Type B pancreatic cell (in vitro differentiated cells): ENCODE measurements around the gene WASHC2C. TPM values are rescaled to one million over a fixed set of nuclear protein-coding genes. Genes with fewer than 3 reads are reported as not detected.
A peak's percentile ranks its signal among the peaks of the same experiment; 100 is the strongest.
"Not testable (repeated sequence)": the region's sequence is repeated elsewhere in the genome, so short reads cannot be mapped to it uniquely, and the experiment has no call there.

Experiments used
- DNase-seq: peaks from one replicate; pipeline ENCODE4 v3.0.0; 2021; ENCODE audit warnings: mixed read lengths; ENCODE audit not compliant: unreplicated experiment; ENCODE audit errors: extremely low spot score
- H3K27ac Mint-ChIP-seq: 2 replicates; pipeline ENCODE4 v1.8.0; 2021; ENCODE audit warnings: mild to moderate bottlenecking, mixed read lengths
- H3K27me3 Mint-ChIP-seq: 2 replicates; pipeline ENCODE4 v1.8.0; 2021; ENCODE audit warnings: mixed read lengths
- H3K36me3 Mint-ChIP-seq: 2 replicates; pipeline ENCODE4 v1.8.0; 2021; ENCODE audit warnings: mixed read lengths
- H3K4me1 Mint-ChIP-seq: one replicate; pipeline ENCODE4 v1.8.0; 2021; ENCODE audit warnings: mixed read lengths; ENCODE audit not compliant: unreplicated experiment
- H3K4me3 Mint-ChIP-seq: 2 replicates; pipeline ENCODE4 v1.8.0; 2021; ENCODE audit warnings: mild to moderate bottlenecking, mixed read lengths
- H3K9me3 Mint-ChIP-seq: 2 replicates; pipeline ENCODE4 v1.8.0; 2021; ENCODE audit warnings: mixed read lengths
- total RNA-seq: library from RNA; stranded (reverse); gene quantifications from 2 replicates; pipeline ENCODE4 v1.2.1, GENCODE V29; 2021; ENCODE audit warnings: low replicate concordance
- TF ChIP-seq, protein P1 (sequence below): fragments of 200-600 bp; sonication (generic); conservative IDR thresholded peaks from 2 replicates; pipeline ENCODE4 v1.5.0; 2021; ENCODE audit warnings: antibody characterized with exemption, mild to moderate bottlenecking

Gene WASHC2C
- total RNA-seq, 1 donor from 2014 or later = 45.5 TPM

DNA sequence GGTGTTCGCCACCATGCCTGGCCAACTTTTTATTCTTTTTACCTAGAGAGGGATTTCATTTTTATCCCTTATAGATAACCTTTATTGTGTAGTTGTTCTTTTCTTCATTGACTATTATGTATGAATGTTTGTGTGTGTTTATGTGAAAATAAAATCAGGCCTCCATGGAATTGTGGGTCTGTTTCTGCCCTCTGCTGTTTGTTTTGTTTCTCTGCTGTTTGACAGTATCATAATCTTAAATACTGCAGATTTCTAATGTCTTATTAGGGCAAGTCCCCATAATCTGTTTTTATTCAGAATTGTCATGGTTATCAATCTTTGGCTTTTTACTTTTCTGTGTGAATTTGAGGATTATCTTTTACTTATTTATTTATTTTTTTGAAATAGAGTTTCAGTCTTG lies 7.8 kb downstream of the WASHC2C start:
- H3K36me3 Mint-ChIP-seq, H3K27ac Mint-ChIP-seq, H3K27me3 Mint-ChIP-seq, H3K9me3 Mint-ChIP-seq, DNase-seq, H3K4me1 Mint-ChIP-seq, H3K4me3 Mint-ChIP-seq: not testable (repeated sequence)
- TF ChIP-seq, protein P1, sequence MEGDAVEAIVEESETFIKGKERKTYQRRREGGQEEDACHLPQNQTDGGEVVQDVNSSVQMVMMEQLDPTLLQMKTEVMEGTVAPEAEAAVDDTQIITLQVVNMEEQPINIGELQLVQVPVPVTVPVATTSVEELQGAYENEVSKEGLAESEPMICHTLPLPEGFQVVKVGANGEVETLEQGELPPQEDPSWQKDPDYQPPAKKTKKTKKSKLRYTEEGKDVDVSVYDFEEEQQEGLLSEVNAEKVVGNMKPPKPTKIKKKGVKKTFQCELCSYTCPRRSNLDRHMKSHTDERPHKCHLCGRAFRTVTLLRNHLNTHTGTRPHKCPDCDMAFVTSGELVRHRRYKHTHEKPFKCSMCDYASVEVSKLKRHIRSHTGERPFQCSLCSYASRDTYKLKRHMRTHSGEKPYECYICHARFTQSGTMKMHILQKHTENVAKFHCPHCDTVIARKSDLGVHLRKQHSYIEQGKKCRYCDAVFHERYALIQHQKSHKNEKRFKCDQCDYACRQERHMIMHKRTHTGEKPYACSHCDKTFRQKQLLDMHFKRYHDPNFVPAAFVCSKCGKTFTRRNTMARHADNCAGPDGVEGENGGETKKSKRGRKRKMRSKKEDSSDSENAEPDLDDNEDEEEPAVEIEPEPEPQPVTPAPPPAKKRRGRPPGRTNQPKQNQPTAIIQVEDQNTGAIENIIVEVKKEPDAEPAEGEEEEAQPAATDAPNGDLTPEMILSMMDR = peak; percentile 48

DNA sequence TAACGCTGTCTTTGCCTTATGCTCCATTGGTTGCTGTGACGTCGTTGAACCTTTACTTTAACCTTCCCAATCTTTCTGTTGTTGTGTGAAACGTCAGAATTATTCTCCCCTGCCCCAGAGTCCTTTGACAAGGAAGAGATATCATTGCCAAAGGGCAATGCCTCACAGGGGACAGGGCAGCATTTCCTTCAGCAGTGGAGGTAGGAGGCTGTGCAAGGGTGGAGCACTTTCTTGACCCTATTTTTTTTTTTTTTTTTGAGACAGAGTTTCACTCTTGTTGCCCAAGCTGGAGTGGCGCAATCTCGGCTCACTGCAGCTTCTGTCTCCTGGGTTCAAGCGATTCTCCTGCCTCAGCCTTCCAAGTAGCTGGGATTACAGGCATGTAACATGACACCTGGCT lies 14.5 kb downstream of the WASHC2C start:
- H3K4me1 Mint-ChIP-seq, H3K27me3 Mint-ChIP-seq, H3K27ac Mint-ChIP-seq, DNase-seq, H3K36me3 Mint-ChIP-seq, H3K9me3 Mint-ChIP-seq, H3K4me3 Mint-ChIP-seq: not testable (repeated sequence)

DNA sequence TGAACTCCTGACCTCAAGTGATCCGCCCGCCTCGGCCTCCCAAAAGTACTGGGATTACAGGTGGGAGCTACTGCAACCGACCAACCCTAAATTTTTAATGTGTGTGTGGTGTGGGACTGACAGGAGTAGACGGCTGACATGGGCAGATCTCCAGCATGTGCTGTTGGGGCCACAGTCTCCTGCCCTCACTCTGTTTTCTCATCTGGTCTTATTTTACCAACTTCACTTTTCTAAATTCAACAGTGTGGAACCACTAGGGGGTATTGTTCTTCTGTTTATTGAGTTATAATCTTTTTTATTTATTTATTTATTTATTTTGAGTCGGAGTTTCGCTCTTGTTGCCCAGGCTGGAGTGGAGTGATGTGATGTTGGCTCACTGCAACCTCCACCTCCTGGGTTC lies 14.9 kb downstream of the WASHC2C start:
- not testable (repeated sequence) for H3K4me3 Mint-ChIP-seq, H3K27me3 Mint-ChIP-seq

DNA sequence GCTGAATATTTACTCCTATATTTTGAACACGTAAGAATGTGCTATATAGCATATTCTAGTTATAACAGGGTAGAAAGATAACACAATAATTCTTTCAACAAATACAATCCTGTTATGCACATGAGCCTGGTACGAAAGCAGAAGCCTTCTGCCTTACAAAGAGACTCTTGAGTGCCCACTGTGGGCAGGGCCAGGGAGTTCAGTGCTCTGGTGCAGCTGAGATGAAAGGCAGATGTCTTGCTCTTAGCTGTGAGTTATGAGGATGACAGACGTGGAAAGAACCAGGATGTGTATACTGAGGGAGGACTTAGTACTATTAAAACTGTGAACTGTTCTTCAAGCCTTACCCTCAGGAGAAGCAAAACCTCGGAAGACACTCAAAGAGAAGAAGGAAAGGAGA lies 24.1 kb downstream of the WASHC2C start:
- H3K36me3 Mint-ChIP-seq, H3K27me3 Mint-ChIP-seq, DNase-seq, H3K4me3 Mint-ChIP-seq, H3K4me1 Mint-ChIP-seq, H3K27ac Mint-ChIP-seq, H3K9me3 Mint-ChIP-seq: not testable (repeated sequence)

More for the DNA sequence above, 14.9 kb downstream of the WASHC2C start:
- not testable (repeated sequence) for DNase-seq, H3K36me3 Mint-ChIP-seq, H3K27ac Mint-ChIP-seq, H3K9me3 Mint-ChIP-seq, H3K4me1 Mint-ChIP-seq

DNA sequence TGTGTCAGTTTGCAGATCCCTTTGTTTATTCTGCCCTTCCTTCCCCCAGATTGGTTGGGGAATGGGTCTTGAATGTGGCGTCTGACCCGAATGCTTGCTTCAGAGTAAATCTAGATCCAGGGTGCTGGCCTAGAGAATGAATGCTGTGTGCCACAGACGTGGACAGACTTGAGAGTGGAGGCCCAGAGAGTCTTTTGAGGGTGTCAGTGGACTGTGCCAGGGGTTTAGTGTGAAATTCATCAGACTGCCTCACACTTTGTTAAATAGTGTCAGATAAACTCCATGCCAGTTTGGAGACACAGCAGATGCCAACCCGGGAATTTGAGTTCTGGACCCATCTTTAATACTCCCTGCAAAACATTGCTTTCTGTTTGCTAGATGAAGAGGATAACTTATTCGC lies 25.1 kb downstream of the WASHC2C start:
- not testable (repeated sequence) for H3K27me3 Mint-ChIP-seq, H3K4me3 Mint-ChIP-seq, DNase-seq, H3K36me3 Mint-ChIP-seq, H3K9me3 Mint-ChIP-seq, H3K27ac Mint-ChIP-seq, H3K4me1 Mint-ChIP-seq

DNA sequence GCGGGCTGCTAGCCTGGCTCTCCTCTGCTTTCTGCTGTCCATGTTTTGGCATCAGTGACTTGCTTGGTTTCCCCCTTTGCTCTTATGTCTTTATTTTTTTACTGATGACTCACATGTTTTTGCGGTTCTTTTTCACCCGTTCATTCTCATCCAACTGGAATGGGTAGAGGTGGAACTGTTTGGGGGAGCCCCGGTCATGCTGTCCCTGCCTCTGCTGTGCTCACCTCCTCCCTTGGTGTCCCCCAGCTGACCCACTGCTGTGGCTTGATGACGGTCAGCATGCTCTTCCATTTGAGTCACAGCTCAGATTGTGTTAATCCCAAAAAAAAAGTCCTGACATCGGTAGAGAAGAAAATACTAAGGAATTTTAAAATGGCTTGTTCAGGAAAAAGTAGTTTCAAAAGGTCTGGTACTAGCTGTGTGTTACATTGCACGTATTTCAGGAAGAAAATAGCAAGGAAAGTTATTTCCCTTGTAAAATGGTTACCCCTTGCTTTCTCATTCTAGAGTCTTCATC lies 27.0 kb downstream of the WASHC2C start:
- not testable (repeated sequence) for H3K27ac Mint-ChIP-seq, DNase-seq, H3K27me3 Mint-ChIP-seq, H3K9me3 Mint-ChIP-seq, H3K36me3 Mint-ChIP-seq, H3K4me1 Mint-ChIP-seq, H3K4me3 Mint-ChIP-seq

DNA sequence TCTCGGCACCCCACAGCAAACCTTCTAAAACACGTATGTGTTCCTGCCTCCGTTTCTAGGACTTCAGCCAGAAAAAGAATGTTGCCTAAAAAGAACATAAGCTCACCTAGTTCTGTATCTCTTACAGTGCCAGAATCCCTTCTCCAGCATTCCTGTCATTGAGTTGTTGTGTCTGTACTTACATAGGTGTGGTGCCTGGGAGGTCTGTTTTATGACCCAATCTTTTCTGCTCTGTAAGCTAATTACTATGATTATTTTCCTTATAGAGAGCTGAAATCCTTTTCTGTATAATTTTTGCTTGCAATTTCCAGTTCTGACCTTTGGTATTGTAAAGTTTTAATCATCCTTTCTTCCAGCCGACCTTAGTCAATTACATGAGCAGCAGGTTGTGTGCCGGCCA lies 28.0 kb downstream of the WASHC2C start:
- not testable (repeated sequence) for H3K9me3 Mint-ChIP-seq, H3K27me3 Mint-ChIP-seq, H3K4me3 Mint-ChIP-seq, DNase-seq, H3K27ac Mint-ChIP-seq, H3K4me1 Mint-ChIP-seq, H3K36me3 Mint-ChIP-seq

DNA sequence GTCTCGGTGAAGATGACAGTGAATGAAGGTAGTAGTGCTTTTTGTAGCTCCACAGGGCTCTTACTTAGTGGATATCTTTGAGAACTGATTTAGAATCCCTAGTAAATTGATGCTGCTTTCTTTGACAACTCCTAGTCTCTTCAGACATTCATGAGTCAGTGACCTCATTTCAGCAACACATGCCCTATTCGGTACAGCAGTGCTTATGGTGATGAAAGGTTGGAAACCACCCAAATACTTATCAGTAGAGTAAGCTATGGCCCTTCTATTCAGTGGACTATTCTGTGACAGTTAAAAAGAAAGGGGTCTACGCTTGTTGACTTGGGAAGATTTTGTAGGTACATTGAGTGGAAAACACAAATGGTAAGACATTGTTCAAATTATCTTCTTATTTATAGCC lies 29.0 kb downstream of the WASHC2C start:
- H3K4me3 Mint-ChIP-seq, H3K4me1 Mint-ChIP-seq, DNase-seq, H3K27ac Mint-ChIP-seq, H3K9me3 Mint-ChIP-seq, H3K36me3 Mint-ChIP-seq, H3K27me3 Mint-ChIP-seq: not testable (repeated sequence)

DNA sequence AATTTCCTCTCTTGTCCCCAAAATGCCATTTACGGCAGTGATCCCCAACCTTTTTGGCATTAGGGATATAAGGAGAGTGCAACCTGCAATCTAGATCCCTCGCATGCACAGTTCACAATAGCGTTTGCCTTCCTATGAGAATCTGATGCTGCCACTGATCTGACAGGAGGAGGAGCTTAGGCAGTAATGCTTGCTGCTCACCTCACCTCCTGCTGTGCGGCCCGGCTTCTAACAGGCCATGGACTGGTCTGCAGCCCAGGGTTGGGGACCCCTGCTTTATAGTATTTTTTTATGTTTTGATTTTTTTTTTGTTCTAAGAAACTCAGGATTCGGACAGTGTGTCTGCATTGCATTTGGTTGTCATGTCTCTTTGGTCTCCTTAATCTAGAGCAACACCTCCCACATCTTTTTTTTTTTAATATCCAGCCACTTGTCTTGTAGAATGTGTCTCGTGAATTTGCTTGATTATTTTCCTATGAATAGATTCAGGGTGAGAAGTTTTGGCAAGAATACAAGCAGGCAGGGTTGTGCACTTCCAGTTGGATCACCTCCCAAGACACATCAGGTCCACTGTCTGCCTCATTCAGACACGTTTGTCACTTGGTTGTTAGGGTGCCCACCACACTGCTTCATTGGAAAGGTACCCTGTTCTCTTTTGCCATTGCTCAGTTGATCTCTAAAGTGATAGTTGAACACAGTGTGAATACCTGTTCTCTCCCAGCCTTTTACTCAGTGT lies 30.8 kb downstream of the WASHC2C start:
- H3K27me3 Mint-ChIP-seq, H3K4me3 Mint-ChIP-seq, H3K36me3 Mint-ChIP-seq, H3K9me3 Mint-ChIP-seq, DNase-seq, H3K27ac Mint-ChIP-seq, H3K4me1 Mint-ChIP-seq: not testable (repeated sequence)

DNA sequence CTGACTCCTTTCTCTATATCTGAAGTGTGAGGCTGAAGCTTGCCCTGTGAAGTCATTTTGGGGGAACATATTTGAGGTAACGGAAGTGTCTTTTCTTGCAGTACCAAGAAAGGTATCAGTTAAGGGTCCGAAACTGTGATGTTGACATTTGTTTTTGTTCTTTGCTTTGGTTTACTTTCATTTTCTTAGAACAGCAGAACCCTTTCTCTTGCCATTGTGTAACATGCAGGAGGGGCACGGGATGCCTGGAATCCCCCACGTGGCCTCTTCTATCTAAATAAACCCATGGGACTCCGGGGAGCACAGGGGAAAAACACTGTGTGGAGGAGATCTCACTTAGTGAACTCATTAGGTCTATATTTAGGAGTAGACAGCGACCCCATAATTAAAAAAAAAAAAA lies 34.6 kb downstream of the WASHC2C start:
- H3K27me3 Mint-ChIP-seq, H3K4me1 Mint-ChIP-seq, H3K36me3 Mint-ChIP-seq, DNase-seq, H3K27ac Mint-ChIP-seq, H3K4me3 Mint-ChIP-seq, H3K9me3 Mint-ChIP-seq: not testable (repeated sequence)

DNA sequence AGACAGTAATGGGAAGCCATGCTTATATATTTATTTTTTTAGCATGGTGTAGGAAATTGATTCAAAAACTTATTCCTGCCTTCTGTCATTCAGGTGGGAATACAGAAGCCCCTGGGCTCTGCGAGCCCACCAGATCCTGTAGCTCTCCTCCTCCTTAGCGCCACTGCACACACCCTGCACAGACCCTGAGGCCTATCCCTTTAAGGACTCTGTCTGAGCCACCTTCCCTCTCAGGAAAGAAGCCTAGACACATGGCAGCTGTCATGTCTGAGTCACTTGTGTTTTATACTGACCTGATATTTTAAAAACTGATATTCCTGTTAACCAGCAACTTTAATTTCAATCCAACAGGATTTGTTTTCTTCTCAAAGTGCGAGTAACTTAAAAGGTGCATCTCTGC lies 36.0 kb downstream of the WASHC2C start:
- not testable (repeated sequence) for DNase-seq, H3K36me3 Mint-ChIP-seq, H3K27ac Mint-ChIP-seq, H3K4me1 Mint-ChIP-seq, H3K4me3 Mint-ChIP-seq, H3K9me3 Mint-ChIP-seq, H3K27me3 Mint-ChIP-seq

DNA sequence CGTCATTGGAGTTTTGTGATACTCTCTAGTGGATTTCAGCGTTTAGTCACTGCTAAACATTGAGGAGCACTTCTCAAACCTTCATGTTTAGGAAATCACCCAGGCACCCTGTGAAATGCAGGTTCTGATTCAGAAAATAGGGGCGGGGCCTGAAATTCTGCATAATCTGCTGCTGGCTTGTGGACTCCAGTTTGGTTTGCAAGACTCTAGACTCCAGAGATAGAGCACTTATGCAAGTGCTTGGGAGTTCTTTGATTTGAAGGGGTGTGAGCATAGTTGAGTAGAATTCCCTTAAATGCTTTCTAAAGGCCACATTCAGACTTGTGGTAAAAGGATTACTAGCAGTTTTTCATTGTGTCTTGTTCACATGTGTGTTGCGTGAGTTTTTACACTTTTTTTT lies 41.3 kb downstream of the WASHC2C start:
- not testable (repeated sequence) for H3K4me1 Mint-ChIP-seq

DNA sequence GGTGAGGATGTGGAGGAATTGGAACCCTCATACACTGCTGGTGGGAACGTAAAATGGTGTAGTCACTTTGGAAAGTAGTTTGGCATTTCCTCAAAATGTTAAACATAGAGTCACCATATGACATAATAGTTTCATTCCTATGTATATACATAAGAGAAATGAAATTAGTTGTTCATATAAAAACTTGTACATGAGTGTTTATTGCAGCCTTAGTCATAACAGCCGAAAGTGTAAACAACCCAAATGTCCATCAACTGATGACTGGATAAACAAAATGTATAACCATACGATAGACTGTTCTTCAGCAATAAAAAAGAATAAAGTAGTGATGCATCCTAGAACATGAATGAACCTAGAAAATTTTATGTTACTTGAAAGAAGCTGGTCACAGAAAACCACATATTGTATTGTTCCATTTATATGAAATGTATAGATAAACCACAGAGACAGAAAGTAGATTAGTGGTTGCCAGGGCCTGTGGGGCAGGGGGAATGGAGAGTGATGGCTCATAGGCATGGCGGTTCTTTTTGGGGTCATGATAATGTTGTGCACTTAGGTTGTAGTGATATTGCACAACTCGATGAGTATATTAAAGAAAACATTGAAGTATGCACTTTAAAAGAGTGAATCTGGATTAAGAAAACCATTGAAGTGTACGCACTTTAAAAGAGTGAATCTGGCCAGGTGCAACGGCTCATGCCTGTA lies 44.8 kb downstream of the WASHC2C start:
- H3K4me1 Mint-ChIP-seq, DNase-seq, H3K36me3 Mint-ChIP-seq, H3K27ac Mint-ChIP-seq, H3K9me3 Mint-ChIP-seq, H3K27me3 Mint-ChIP-seq, H3K4me3 Mint-ChIP-seq: not testable (repeated sequence)

More for the DNA sequence above, 41.3 kb downstream of the WASHC2C start:
- not testable (repeated sequence) for H3K4me3 Mint-ChIP-seq, DNase-seq, H3K27ac Mint-ChIP-seq, H3K27me3 Mint-ChIP-seq, H3K9me3 Mint-ChIP-seq, H3K36me3 Mint-ChIP-seq
